ENCODE data around the gene OSBPL5. TPM values are rescaled to one million over a fixed set of nuclear protein-coding genes. Genes with fewer than 3 reads are reported as not detected.

OSBPL5 gene
- total RNA-seq, 1 experiment from 2014 or later = 6.4 TPM

DNA sequence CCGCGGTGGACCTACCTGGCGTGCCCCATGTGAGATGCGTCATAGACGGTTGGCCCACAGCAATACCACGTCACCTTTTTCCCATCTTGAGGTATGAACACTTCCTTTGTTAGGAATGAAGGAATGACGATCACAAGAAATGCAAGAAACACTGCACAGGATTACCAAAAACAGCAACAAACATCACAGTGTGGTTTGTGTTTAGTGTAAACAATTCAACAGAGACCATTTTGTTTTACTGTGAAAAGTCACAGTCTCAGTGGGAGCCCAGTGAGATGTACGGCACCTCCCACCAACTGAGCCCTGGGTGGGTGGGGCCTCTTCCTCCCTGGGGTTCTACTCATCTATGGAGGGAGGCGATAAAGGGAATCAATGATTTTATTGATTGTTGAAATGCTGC is 124.2 kb downstream of the OSBPL5 start:
- CTCF ChIA-PET = no interaction called here
- TF ChIP-seq EZH2 (IDR thresholded peaks at IDR 0.05; ENCODE audit: low read depth) = no peak
- TF ChIP-seq CTCF (conservative IDR thresholded peaks at IDR 0.05) = no peak
- no peak overlapping the region for H3K27ac ChIP-seq
- H3K9me3 ChIP-seq (ENCODE audit: insufficient read depth, low read depth) = no peaks in the 10 kb centered on the region
- H3K36me3 ChIP-seq (ENCODE audit: low read depth) = peaks cover 5% of the 10 kb centered on the region
- no peaks in the 10 kb centered on the region for H3K27me3 ChIP-seq (ENCODE audit: insufficient read depth, low read depth)
- peaks cover 14% of the 10 kb centered on the region; the same call in 1 of the 2 replicates for H3F3A ChIP-seq (ENCODE audit: insufficient read depth, low read depth)
- H3K9me2 ChIP-seq (ENCODE audit: insufficient read depth) = no peaks in the 10 kb centered on the region
- no TSS peak for BruUV-seq (replicated peaks)
- intact Hi-C loops (cut with micrococcal nuclease; ENCODE audit: unreplicated experiment) = no loop called here
- peaks cover 12% of the 10 kb centered on the region; the same call in 1 of the 2 replicates for H3K79me2 ChIP-seq (ENCODE audit: low read depth)
- H4K20me1 ChIP-seq (ENCODE audit: insufficient read depth) = peaks cover 86% of the 10 kb centered on the region
- no peak overlapping the region for H3K4me3 ChIP-seq
- H2AFZ ChIP-seq = no peak overlapping the region
- no peaks in the 10 kb centered on the region for H3K4me1 ChIP-seq (replicated peaks; ENCODE audit: insufficient read depth)
- DNase-seq = no peak
- no peak overlapping the region for H3K4me2 ChIP-seq
- POLR2A ChIA-PET (ENCODE audit: unreplicated experiment) = no interaction called here

DNA sequence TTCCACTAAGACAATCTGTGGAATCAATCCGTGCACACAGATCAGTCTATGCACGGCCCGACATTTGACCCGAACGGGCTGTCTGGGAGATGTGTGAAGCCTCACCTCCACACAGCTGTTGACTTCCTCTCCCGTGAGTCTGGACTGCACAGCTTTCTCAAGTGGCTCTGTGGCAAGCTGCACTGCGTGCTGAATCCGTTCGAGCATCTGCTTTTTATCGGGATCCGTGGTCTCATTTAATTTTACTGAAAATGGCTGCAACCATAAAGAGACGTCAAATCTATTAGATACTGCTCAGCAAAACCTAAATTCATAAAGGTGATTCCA is 127.2 kb downstream of the OSBPL5 start:
- peaks cover 5% of the 10 kb centered on the region for H3K36me3 ChIP-seq (ENCODE audit: low read depth)
- no peaks in the 10 kb centered on the region for H3K9me2 ChIP-seq (ENCODE audit: insufficient read depth)
- TF ChIP-seq EZH2 (IDR thresholded peaks at IDR 0.05; ENCODE audit: low read depth) (no peak), CTCF (conservative IDR thresholded peaks at IDR 0.05) (no peak)
- no peak overlapping the region for H2AFZ ChIP-seq
- H3K9me3 ChIP-seq (ENCODE audit: insufficient read depth, low read depth) = no peaks in the 10 kb centered on the region
- no peak overlapping the region for H3K27ac ChIP-seq
- H3K4me3 ChIP-seq = no peak overlapping the region
- BruUV-seq (replicated peaks) = no TSS peak
- no peak for DNase-seq
- H3K27me3 ChIP-seq (ENCODE audit: insufficient read depth, low read depth) = no peaks in the 10 kb centered on the region
- peaks cover 76% of the 10 kb centered on the region for H4K20me1 ChIP-seq (ENCODE audit: insufficient read depth)
- CTCF ChIA-PET = interaction anchor here (1.0 to 1.7 kb wide), 4 partner anchors 13 to 125 kb away, joined by 3 to 7 read pairs (median 4); partner anchors contain the start of gene PHLDA2
- H3K79me2 ChIP-seq (ENCODE audit: low read depth) = no peaks in the 10 kb centered on the region
- peaks cover 14% of the 10 kb centered on the region; the same call in 1 of the 2 replicates for H3F3A ChIP-seq (ENCODE audit: insufficient read depth, low read depth)
- no peak overlapping the region for H3K4me2 ChIP-seq
- POLR2A ChIA-PET (ENCODE audit: unreplicated experiment) = interaction anchor here (0.6 kb wide), 1 partner anchor 147 kb away, joined by 6 read pairs; no protein-coding TSS in a partner anchor
- intact Hi-C loops (cut with micrococcal nuclease; ENCODE audit: unreplicated experiment) = loop anchor here (1.0 kb wide), 2 partner anchors 53 to 179 kb away; no protein-coding TSS in a partner anchor
- no peaks in the 10 kb centered on the region for H3K4me1 ChIP-seq (replicated peaks; ENCODE audit: insufficient read depth)

Other genes with a start within 250 kb of the OSBPL5 start
- 10.7 and 14.1 TPM in 2 replicates for gene PHLDA2, start 235.9 kb downstream of the OSBPL5 start, total RNA-seq (2021)
- gene NAP1L4, start 173.0 kb downstream of the OSBPL5 start, total RNA-seq (2021) = 73.3 and 86.7 TPM in 2 replicates
- gene CARS1, start 107.9 kb downstream of the OSBPL5 start, total RNA-seq (2021) = 58.4 and 78.8 TPM in 2 replicates
- not detected in 2 replicates for gene MRGPRG, start 53.5 kb upstream of the OSBPL5 start, total RNA-seq (2021)
- not detected in 2 replicates for gene MRGPRE, start 67.1 kb upstream of the OSBPL5 start, total RNA-seq (2021)
- 11.4 and 13.4 TPM in 2 replicates for gene ZNF195, start 213.8 kb upstream of the OSBPL5 start, total RNA-seq (2021)